GM12878 (cell line): ENCODE results near the gene TXNRD1. TPM values are rescaled to one million over a fixed set of nuclear protein-coding genes. Genes with fewer than 3 reads are reported as not detected.
"Not testable (repeated sequence)": the region's sequence is repeated elsewhere in the genome, so short reads cannot be mapped to it uniquely, and the experiment has no call there.

Experiments used
- ATAC-seq: fragments of 200-7000 bp; cut with Tn5 transposase; 3 replicates; pipeline ENCODE4 v1.9.1; 2020; ENCODE audit warnings: mild to moderate bottlenecking, moderate library complexity
- BruUV-seq: library from RNA; stranded (reverse); fragments of 400-500 nt; replicated peaks from 2 replicates; lab custom pipeline; 2021; lab: Mats Ljungman, UMichigan
- CTCF ChIA-PET: fragments of 300-600 bp; sonication (Branson Sonifier 250); formaldehyde crosslinking; extraction: SDS; loops from one replicate; lab custom pipeline; 2021; ENCODE audit warnings: inconsistent platforms; lab: Yijun Ruan, JAX
- POLR2A ChIA-PET: fragments of 350-600 bp; formaldehyde crosslinking; extraction: SDS; loops from one replicate; lab custom pipeline; 2021; ENCODE audit warnings: inconsistent platforms; lab: Charles Lee
- RAD21 ChIA-PET: fragments of 300-600 bp; sonication (Branson Sonifier 250); formaldehyde crosslinking; loops from one replicate; lab custom pipeline; 2023; ENCODE audit warnings: antibody characterized with exemption; ENCODE audit not compliant: unreplicated experiment; lab: Charles Lee
- SMC1A ChIA-PET: fragments of 300-600 bp; sonication (Branson Sonifier 250); formaldehyde crosslinking; loops from one replicate; lab custom pipeline; 2023; ENCODE audit not compliant: unreplicated experiment, uncharacterized antibody; lab: Charles Lee
- DNase-seq: peaks from one replicate; pipeline ENCODE4 v3.0.0-alpha.2; 2011; ENCODE audit warnings: low read depth, low spot score
- FAIRE-seq: peaks from 3 replicates; lab custom pipeline; 2011; peaks lifted over from hg19 to GRCh38; lab: Jason Lieb, UNC
- H2AFZ ChIP-seq: 2 replicates; pipeline ENCODE4 v1.6.0; 2011; ENCODE audit warnings: low read depth, low read length, control low read depth; ENCODE audit not compliant: control insufficient read depth
- H3K27ac ChIP-seq: 2 replicates; pipeline ENCODE4 v1.5.1; 2011; ENCODE audit warnings: control low read depth; ENCODE audit not compliant: control insufficient read depth, insufficient read depth
- H3K27me3 ChIP-seq, 2 experiments: replicated peaks in 1 of 2; 2 replicates each; pipeline versions ENCODE4 v1.6.0 to v1.6.1; 2011; ENCODE audit warnings: low read length in 1 of 2; ENCODE audit not compliant: control insufficient read depth in 2 of 2, insufficient read depth in 2 of 2
- H3K36me3 ChIP-seq, 2 experiments: 2 replicates each; pipeline ENCODE4 v1.5.1; 2011; ENCODE audit warnings: low read length in 1 of 2; ENCODE audit not compliant: control insufficient read depth in 2 of 2, insufficient read depth in 2 of 2
- H3K4me1 ChIP-seq: 2 replicates; pipeline ENCODE4 v1.6.1; 2011; ENCODE audit warnings: mild to moderate bottlenecking, low read length, moderate library complexity, mixed read lengths; ENCODE audit not compliant: control insufficient read depth, insufficient read depth
- H3K4me2 ChIP-seq: 2 replicates; pipeline ENCODE4 v1.6.0; 2011; ENCODE audit warnings: control low read depth; ENCODE audit not compliant: control insufficient read depth, insufficient read depth
- H3K4me3 ChIP-seq: fragments of 200-600 bp; sonication (generic); 2 replicates; pipeline ENCODE4 v1.5.1; 2016
- H3K79me2 ChIP-seq: 2 replicates; pipeline ENCODE4 v1.6.0; 2011; ENCODE audit warnings: low read length; ENCODE audit not compliant: control insufficient read depth, insufficient read depth
- H3K9ac ChIP-seq: 2 replicates; pipeline ENCODE4 v1.8.0; 2011; ENCODE audit warnings: low read length, control low read depth, mixed read lengths; ENCODE audit not compliant: control insufficient read depth, insufficient read depth
- H3K9me3 ChIP-seq: replicated peaks from 3 replicates; pipeline ENCODE4 v1.5.1; 2011; ENCODE audit warnings: mild to moderate bottlenecking, low read length; ENCODE audit not compliant: control insufficient read depth, insufficient read depth
- H4K20me1 ChIP-seq: 2 replicates; pipeline ENCODE4 v1.6.0; 2011; ENCODE audit not compliant: control insufficient read depth, insufficient read depth
- RAD21 ChIP-seq: IDR thresholded peaks from 2 replicates; pipeline ENCODE4 v1.6.1; 2011; ENCODE audit warnings: mild to moderate bottlenecking, low read depth, low read length, moderate library complexity; ENCODE audit not compliant: insufficient read depth
- ZBTB33 ChIP-seq: fragments of 450-650 bp; IDR thresholded peaks from 2 replicates; pipeline ENCODE4 v1.6.1; 2017; ENCODE audit warnings: mild to moderate bottlenecking
- WGBS: methylation state at CpG from one replicate; pipeline ENCODE4 v1.1.6; 2016; ENCODE audit warnings: low lambda C conversion rate; ENCODE audit not compliant: insufficient replicate concordance, insufficient coverage; ENCODE audit errors: missing lambda C conversion rate; 5-methylcytosine and 5-hydroxymethylcytosine counted together
- in situ Hi-C: fragments of 300-500 bp; cut with MboI; formaldehyde crosslinking; loops from 9 replicates; pipeline ENCODE4 v1.14.3; 2018; ENCODE audit warnings: mixed read lengths
- intact Hi-C: fragments of 100-400 bp; cut with micrococcal nuclease; formaldehyde crosslinking; loops from one replicate; pipeline ENCODE4 v1.14.2; 2022; ENCODE audit not compliant: unreplicated experiment
- polyA plus RNA-seq, 11 experiments: library from polyadenylated mRNA; depleted of rRNA in 4 of 11; unstranded in 6 of 11; stranded (reverse) in 5 of 11; fragments of >200 nt; fragmentation: Nextera tagmentation in 4 of 11; fragmentation: Illumina TruSeq in 1 of 11; extraction: Ambion mirVana in 4 of 11; extraction: Trizol in 1 of 11; gene quantifications; 1 replicate in 1 of 11; 2 replicates in 10 of 11; pipeline versions ENCODE4 v1.2.1 to v1.2.3, GENCODE V29; 2011 to 2016; ENCODE audit warnings: inconsistent platforms in 2 of 11, missing spikeins in 2 of 11, low read depth in 1 of 11
- total RNA-seq, 4 experiments: library from RNA; depleted of rRNA in 3 of 4; stranded (reverse); fragments of >200 nt in 3 of 4; fragmentation: Illumina TruSeq in 1 of 4; extraction: Trizol in 1 of 4; gene quantifications; 2 replicates each; pipeline versions ENCODE4 v1.2.1 to v1.2.3, GENCODE V29; 2013 to 2021
- TF ChIP-seq, protein P1 (sequence below), 3 experiments: IDR thresholded peaks in 2 of 3; conservative IDR thresholded peaks in 1 of 3; 2 replicates each; pipeline ENCODE4 v1.5.1; 2011; ENCODE audit warnings: low read depth in 3 of 3, low read length in 3 of 3, mild to moderate bottlenecking in 3 of 3, control low read depth in 2 of 3, moderate library complexity in 2 of 3, inconsistent platforms in 1 of 3, mixed read lengths in 1 of 3; ENCODE audit not compliant: control insufficient read depth in 2 of 3, insufficient read depth in 1 of 3; ENCODE audit errors: extremely low read depth in 1 of 3

The TXNRD1 gene
- total and polyA plus RNA-seq, 10 of the 15 experiments (the other 5 are each of a cell fraction or from before 2014, with no cell fraction given): 52.6 to 84.6 (median 67.8) TPM

GRCh38 chr12:104294158-104294859 lies 78.7 kb downstream of the TXNRD1 start:
- H3K4me2 ChIP-seq, RAD21 ChIA-PET, H3K9me3 ChIP-seq, H2AFZ ChIP-seq, H3K27ac ChIP-seq, POLR2A ChIA-PET, H3K27me3 ChIP-seq, H3K9ac ChIP-seq, BruUV-seq, H4K20me1 ChIP-seq, H3K4me3 ChIP-seq, in situ Hi-C loops, FAIRE-seq, H3K4me1 ChIP-seq, ATAC-seq, DNase-seq: not testable (repeated sequence)
- WGBS: 95% methylated on average over 15 of the region's 17 CpGs
- Histone ChIP-seq H3K79me2 (peaks cover 69% of the 10 kb centered on the region), H3K36me3 (peaks cover 7 to 27% of the 10 kb centered on the region in 2 experiments)
- ChIA-PET CTCF (interaction anchor here (1.4 to 1.6 kb wide), 2 partner anchors 78 to 87 kb away, joined by 3 to 6 read pairs; no protein-coding TSS in a partner anchor), SMC1A (interaction anchor here (0.8 to 1.2 kb wide), 3 partner anchors 64 to 185 kb away, joined by 3 to 5 read pairs (median 3); partner anchors contain the start of gene TXNRD1)
- intact Hi-C loops: loop anchor here (2.0 kb wide), 1 partner anchor 80 kb away; the partner anchor contains the start of gene TXNRD1
- peak; percentile 58; the same call in 1 of the 2 replicates for TF ChIP-seq ZBTB33
- peak; percentile 40; the same call in 1 of the 2 replicates for TF ChIP-seq RAD21
- TF ChIP-seq, protein P1, sequence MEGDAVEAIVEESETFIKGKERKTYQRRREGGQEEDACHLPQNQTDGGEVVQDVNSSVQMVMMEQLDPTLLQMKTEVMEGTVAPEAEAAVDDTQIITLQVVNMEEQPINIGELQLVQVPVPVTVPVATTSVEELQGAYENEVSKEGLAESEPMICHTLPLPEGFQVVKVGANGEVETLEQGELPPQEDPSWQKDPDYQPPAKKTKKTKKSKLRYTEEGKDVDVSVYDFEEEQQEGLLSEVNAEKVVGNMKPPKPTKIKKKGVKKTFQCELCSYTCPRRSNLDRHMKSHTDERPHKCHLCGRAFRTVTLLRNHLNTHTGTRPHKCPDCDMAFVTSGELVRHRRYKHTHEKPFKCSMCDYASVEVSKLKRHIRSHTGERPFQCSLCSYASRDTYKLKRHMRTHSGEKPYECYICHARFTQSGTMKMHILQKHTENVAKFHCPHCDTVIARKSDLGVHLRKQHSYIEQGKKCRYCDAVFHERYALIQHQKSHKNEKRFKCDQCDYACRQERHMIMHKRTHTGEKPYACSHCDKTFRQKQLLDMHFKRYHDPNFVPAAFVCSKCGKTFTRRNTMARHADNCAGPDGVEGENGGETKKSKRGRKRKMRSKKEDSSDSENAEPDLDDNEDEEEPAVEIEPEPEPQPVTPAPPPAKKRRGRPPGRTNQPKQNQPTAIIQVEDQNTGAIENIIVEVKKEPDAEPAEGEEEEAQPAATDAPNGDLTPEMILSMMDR (IDR thresholded peaks at IDR 0.05 in 2 of 3, conservative IDR thresholded peaks at IDR 0.05 in 1 of 3; ENCODE audit: control insufficient read depth in 2 of 3, extremely low read depth in 1 of 3, insufficient read depth in 1 of 3, low read depth in 3 of 3, low read length in 3 of 3): peak in 2 of 3 experiments; percentile 8 to 23; a peak in 2 of 6 replicates
